PC-3 (cell line): ENCODE data around the gene ZNF860. TPM values are rescaled to one million over a fixed set of nuclear protein-coding genes. Genes with fewer than 3 reads are reported as not detected.

Experiments used
- ATAC-seq: fragments of 200-7000 bp; cut with Tn5 transposase; 2 replicates; pipeline ENCODE4 v1.9.1; 2020; ENCODE audit warnings: mild to moderate bottlenecking, moderate library complexity
- BruUV-seq: library from RNA; stranded (reverse); fragments of 400-500 nt; replicated peaks from 2 replicates; lab custom pipeline; 2021; lab: Mats Ljungman, UMichigan
- CTCF ChIA-PET: fragments of 300-600 bp; sonication (Branson Sonifier 250); formaldehyde crosslinking; loops from one replicate; lab custom pipeline; 2022; ENCODE audit warnings: antibody characterized with exemption; lab: Charles Lee
- POLR2A ChIA-PET: fragments of 300-600 bp; sonication (Branson Sonifier 250); formaldehyde crosslinking; loops from one replicate; lab custom pipeline; 2022; ENCODE audit warnings: antibody characterized with exemption; ENCODE audit not compliant: unreplicated experiment; lab: Charles Lee
- DNase-seq: peaks from one replicate; pipeline ENCODE4 v3.0.0-alpha.2; 2015
- H2AFZ ChIP-seq: fragments of 300-600 bp; sonication (generic); 2 replicates; pipeline ENCODE4 v1.6.0; 2016; ENCODE audit warnings: antibody characterized with exemption, low read length
- H3F3A ChIP-seq: fragments of 300-600 bp; sonication (generic); one replicate; pipeline ENCODE4 v1.6.0; 2017; ENCODE audit warnings: antibody characterized with exemption, low read length, control low read depth, mild to moderate bottlenecking; ENCODE audit not compliant: unreplicated experiment
- H3K27ac ChIP-seq: fragments of 300-600 bp; sonication (generic); 2 replicates; pipeline ENCODE4 v1.5.1; 2016; ENCODE audit warnings: mild to moderate bottlenecking, low read length
- H3K27me3 ChIP-seq: fragments of 300-600 bp; sonication (generic); 2 replicates; pipeline ENCODE4 v1.6.1; 2016; ENCODE audit warnings: low read length, mixed read lengths
- H3K36me3 ChIP-seq: fragments of 300-600 bp; sonication (generic); 2 replicates; pipeline ENCODE4 v1.6.1; 2016; ENCODE audit warnings: low read depth, mixed run types, low read length, mixed read lengths
- H3K4me1 ChIP-seq: fragments of 300-600 bp; sonication (generic); 2 replicates; pipeline ENCODE4 v1.5.1; 2016; ENCODE audit warnings: low read length; ENCODE audit not compliant: insufficient read depth
- H3K4me2 ChIP-seq: fragments of 300-600 bp; sonication (generic); 2 replicates; pipeline ENCODE4 v1.6.0; 2016; ENCODE audit warnings: low read length
- H3K4me3 ChIP-seq: fragments of 300-600 bp; sonication (generic); 2 replicates; pipeline ENCODE4 v1.5.1; 2016; ENCODE audit warnings: mild to moderate bottlenecking, low read length, mixed read lengths
- H3K79me2 ChIP-seq: fragments of 300-600 bp; sonication (generic); 2 replicates; pipeline ENCODE4 v1.6.1; 2017; ENCODE audit warnings: low read length, mixed read lengths
- H3K9ac ChIP-seq: fragments of 300-600 bp; sonication (generic); 2 replicates; pipeline ENCODE4 v1.6.0; 2016; ENCODE audit warnings: mild to moderate bottlenecking, low read length
- H3K9me2 ChIP-seq: fragments of 300-600 bp; sonication (generic); replicated peaks from 2 replicates; pipeline ENCODE4 v1.6.1; 2016; ENCODE audit warnings: mixed run types, low read length, mixed read lengths
- H3K9me3 ChIP-seq: fragments of 300-600 bp; sonication (generic); 2 replicates; pipeline ENCODE4 v1.6.1; 2016; ENCODE audit warnings: low read length, mixed read lengths
- H4K20me1 ChIP-seq: fragments of 300-600 bp; sonication (generic); 2 replicates; pipeline ENCODE4 v1.6.1; 2016; ENCODE audit warnings: low read length, mixed read lengths
- EZH2 ChIP-seq: fragments of 300-600 bp; sonication (generic); IDR thresholded peaks from one replicate; pipeline ENCODE4 v1.6.1; 2017; ENCODE audit warnings: antibody characterized with exemption, mild to moderate bottlenecking, low read length; ENCODE audit not compliant: unreplicated experiment
- EZH2phosphoT487 ChIP-seq: fragments of 300-600 bp; sonication (generic); IDR thresholded peaks from 2 replicates; pipeline ENCODE4 v1.6.1; 2018; ENCODE audit warnings: mild to moderate bottlenecking, antibody characterized with exemption, low read length, borderline replicate concordance
- intact Hi-C: fragments of 100-400 bp; cut with micrococcal nuclease; formaldehyde crosslinking; loops from 2 replicates; pipeline ENCODE4 v1.9.0; 2023
- total RNA-seq: library from RNA; depleted of rRNA; stranded (reverse); fragments of >200 nt; gene quantifications from 2 replicates; pipeline ENCODE4 v1.2.3, GENCODE V29; 2014
- TF ChIP-seq, protein P1 (sequence below): fragments of 300-600 bp; sonication (generic); conservative IDR thresholded peaks from 2 replicates; pipeline ENCODE4 v1.5.1; 2017; ENCODE audit warnings: antibody characterized with exemption, low read depth, mild to moderate bottlenecking, low read length

Gene ZNF860
- total RNA-seq, 1 experiment from 2014 or later: 10.5 TPM

DNA sequence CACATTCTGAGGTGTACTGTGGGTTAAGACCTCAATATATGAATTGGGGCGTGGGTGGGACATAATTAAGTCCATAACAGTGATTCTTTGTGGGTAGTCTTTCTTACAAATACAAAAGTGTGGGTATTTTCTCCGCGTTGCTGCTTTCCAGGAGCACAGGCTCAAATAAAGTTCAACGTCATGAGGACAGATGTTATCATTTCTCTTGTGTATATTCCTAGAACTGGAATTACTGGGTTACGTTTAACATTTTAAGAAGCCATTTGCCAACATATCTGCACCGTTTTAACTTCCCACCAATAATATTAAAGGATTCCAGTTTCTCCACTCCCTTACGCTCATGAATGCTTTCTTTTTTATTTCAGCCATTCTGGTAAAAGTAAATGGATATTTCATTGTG is 39.6 kb downstream of the ZNF860 start:
- no peaks in the 10 kb centered on the region for H3K36me3 ChIP-seq
- H3K79me2 ChIP-seq: no peaks in the 10 kb centered on the region
- DNase-seq: no peak
- H3K4me1 ChIP-seq: peaks cover 11% of the 10 kb centered on the region
- intact Hi-C loops: no loop called here
- no peaks in the 10 kb centered on the region for H3K9me2 ChIP-seq
- no peak overlapping the region for H3K27ac ChIP-seq
- no peaks in the 10 kb centered on the region for H4K20me1 ChIP-seq
- no peaks in the 10 kb centered on the region for H3K9me3 ChIP-seq
- H3F3A ChIP-seq: peaks cover 3% of the 10 kb centered on the region
- ChIA-PET CTCF (no interaction called here), POLR2A (no interaction called here)
- H3K4me2 ChIP-seq: no peak overlapping the region
- no peaks in the 10 kb centered on the region for H3K27me3 ChIP-seq
- TF ChIP-seq EZH2phosphoT487: no peak
- TF ChIP-seq EZH2: no peak
- TF ChIP-seq, protein P1, sequence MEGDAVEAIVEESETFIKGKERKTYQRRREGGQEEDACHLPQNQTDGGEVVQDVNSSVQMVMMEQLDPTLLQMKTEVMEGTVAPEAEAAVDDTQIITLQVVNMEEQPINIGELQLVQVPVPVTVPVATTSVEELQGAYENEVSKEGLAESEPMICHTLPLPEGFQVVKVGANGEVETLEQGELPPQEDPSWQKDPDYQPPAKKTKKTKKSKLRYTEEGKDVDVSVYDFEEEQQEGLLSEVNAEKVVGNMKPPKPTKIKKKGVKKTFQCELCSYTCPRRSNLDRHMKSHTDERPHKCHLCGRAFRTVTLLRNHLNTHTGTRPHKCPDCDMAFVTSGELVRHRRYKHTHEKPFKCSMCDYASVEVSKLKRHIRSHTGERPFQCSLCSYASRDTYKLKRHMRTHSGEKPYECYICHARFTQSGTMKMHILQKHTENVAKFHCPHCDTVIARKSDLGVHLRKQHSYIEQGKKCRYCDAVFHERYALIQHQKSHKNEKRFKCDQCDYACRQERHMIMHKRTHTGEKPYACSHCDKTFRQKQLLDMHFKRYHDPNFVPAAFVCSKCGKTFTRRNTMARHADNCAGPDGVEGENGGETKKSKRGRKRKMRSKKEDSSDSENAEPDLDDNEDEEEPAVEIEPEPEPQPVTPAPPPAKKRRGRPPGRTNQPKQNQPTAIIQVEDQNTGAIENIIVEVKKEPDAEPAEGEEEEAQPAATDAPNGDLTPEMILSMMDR: no peak
- H2AFZ ChIP-seq: no peak overlapping the region
- ATAC-seq: no peak
- no peak overlapping the region for H3K9ac ChIP-seq
- BruUV-seq: no TSS peak
- no peak overlapping the region for H3K4me3 ChIP-seq

GRCh38 chr3:32021748-32022147 is 40.2 kb downstream of the ZNF860 start:
- TF ChIP-seq EZH2phosphoT487 (no peak), EZH2 (no peak)
- Histone ChIP-seq H3K9me3 (no peaks in the 10 kb centered on the region), H4K20me1 (no peaks in the 10 kb centered on the region), H3F3A (peaks cover 3% of the 10 kb centered on the region), H3K4me2 (no peak overlapping the region), H3K36me3 (no peaks in the 10 kb centered on the region), H3K9ac (no peak overlapping the region), H3K27ac (no peak overlapping the region), H3K4me1 (peaks cover 11% of the 10 kb centered on the region), H2AFZ (no peak overlapping the region), H3K9me2 (no peaks in the 10 kb centered on the region), H3K79me2 (no peaks in the 10 kb centered on the region), H3K27me3 (no peaks in the 10 kb centered on the region), H3K4me3 (no peak overlapping the region)
- DNase-seq: no peak
- intact Hi-C loops: no loop called here
- no TSS peak for BruUV-seq
- ATAC-seq: no peak
- ChIA-PET POLR2A (no interaction called here), CTCF (no interaction called here)

DNA sequence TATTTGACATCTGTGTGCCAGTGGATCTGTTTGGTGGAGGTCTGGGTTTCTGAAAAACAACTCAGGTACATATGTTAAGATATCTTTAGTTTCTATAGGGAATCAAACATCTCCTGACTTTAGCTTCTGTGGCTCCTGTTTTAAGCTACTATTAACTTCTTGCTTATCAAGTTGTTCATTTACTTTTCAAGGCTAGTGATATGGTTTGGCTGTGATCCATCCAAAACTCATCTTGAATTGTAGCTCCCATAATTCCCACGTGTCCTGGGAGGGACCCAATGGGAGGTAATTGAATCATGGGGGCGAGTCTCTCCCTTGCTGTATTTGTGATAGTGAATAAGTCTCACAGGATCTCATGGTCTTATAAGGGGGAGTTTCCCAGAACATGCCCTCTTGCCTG is 41.4 kb downstream of the ZNF860 start:
- no TSS peak for BruUV-seq

More for the DNA sequence above, 41.4 kb downstream of the ZNF860 start:
- ATAC-seq (no peak), DNase-seq (no peak)
- ChIA-PET POLR2A (no interaction called here), CTCF (no interaction called here)
- H2AFZ ChIP-seq: no peak overlapping the region
- H3K79me2 ChIP-seq: no peaks in the 10 kb centered on the region
- no peak overlapping the region for H3K27ac ChIP-seq
- TF ChIP-seq EZH2phosphoT487 (no peak), EZH2 (no peak)
- TF ChIP-seq, protein P1: no peak
- H3K4me2 ChIP-seq: no peak overlapping the region
- no peaks in the 10 kb centered on the region for H4K20me1 ChIP-seq
- H3K36me3 ChIP-seq: no peaks in the 10 kb centered on the region
- H3K27me3 ChIP-seq: no peaks in the 10 kb centered on the region
- intact Hi-C loops: no loop called here
- no peaks in the 10 kb centered on the region for H3K9me2 ChIP-seq
- H3F3A ChIP-seq: peaks cover 3% of the 10 kb centered on the region
- peaks cover 11% of the 10 kb centered on the region for H3K4me1 ChIP-seq
- H3K4me3 ChIP-seq: no peak overlapping the region
- no peak overlapping the region for H3K9ac ChIP-seq
- H3K9me3 ChIP-seq: no peaks in the 10 kb centered on the region
